Thymus (tissue), 11 donors: ENCODE results near the gene KIF19. TPM values are rescaled to one million over a fixed set of nuclear protein-coding genes. Genes with fewer than 3 reads are reported as not detected.

Source experiments
- DNase-seq, 9 donors: peaks; one replicate each; pipeline ENCODE4 v3.0.0-alpha.2; 2013; ENCODE audit warnings: low spot score in 9 of 9, low read depth in 6 of 9, missing footprints in 1 of 9
- H3K27ac ChIP-seq, 2 donors: one replicate each; pipeline ENCODE4 v1.5.1; 2013; ENCODE audit warnings: control low read depth in 1 of 2, low read depth in 1 of 2, low read length in 1 of 2, mild to moderate bottlenecking in 1 of 2, moderate library complexity in 1 of 2
- H3K27me3 ChIP-seq, 2 donors: one replicate each; pipeline ENCODE4 v1.5.1; 2013; ENCODE audit warnings: low read length in 1 of 2; ENCODE audit not compliant: control insufficient read depth in 2 of 2, insufficient read depth in 1 of 2
- H3K36me3 ChIP-seq, 2 donors: one replicate each; pipeline ENCODE4 v1.5.1; 2013; ENCODE audit warnings: low read length in 1 of 2, mild to moderate bottlenecking in 1 of 2, moderate library complexity in 1 of 2; ENCODE audit not compliant: control insufficient read depth in 2 of 2, insufficient read depth in 2 of 2
- H3K4me1 ChIP-seq, 2 donors: one replicate each; pipeline ENCODE4 v1.5.1; 2013; ENCODE audit warnings: low read length in 2 of 2; ENCODE audit not compliant: control insufficient read depth in 2 of 2, insufficient read depth in 2 of 2
- H3K4me3 ChIP-seq, 2 donors: one replicate each; pipeline ENCODE4 v1.5.1; 2013; ENCODE audit warnings: low read length in 2 of 2, control low read depth in 1 of 2, mild to moderate bottlenecking in 1 of 2
- H3K9me3 ChIP-seq, 2 donors: one replicate each; pipeline ENCODE4 v1.5.1; 2013; ENCODE audit warnings: low read length in 1 of 2, mild to moderate bottlenecking in 1 of 2; ENCODE audit not compliant: control insufficient read depth in 2 of 2, insufficient read depth in 1 of 2
- WGBS: extraction: QIAGEN DNeasy Blood & Tissue Kit; methylation state at CpG from one replicate; pipeline ENCODE4 v1.1.7; 2013; 5-methylcytosine and 5-hydroxymethylcytosine counted together
- polyA plus RNA-seq: library from polyadenylated mRNA; stranded (reverse); fragments of 200-250 nt; gene quantifications from one replicate; pipeline ENCODE4 v1.2.3, GENCODE V29; 2013
- total RNA-seq: library from RNA; stranded (reverse); fragments of 120-200 nt; gene quantifications from one replicate; pipeline ENCODE4 v1.2.4, GENCODE V29; 2013
- donor health status: healthy.

The KIF19 gene
- total and polyA plus RNA-seq, 2 donors, result 4.7 to 5.2 TPM

- H3K36me3 ChIP-seq, result no peaks in the 10 kb centered on the region
- DNase-seq, result no peak
- H3K4me3 ChIP-seq, result no peak overlapping the region
- peaks cover 0 to 16% of the 10 kb centered on the region in 2 donors for H3K9me3 ChIP-seq
- H3K27ac ChIP-seq, result no peak overlapping the region
- WGBS, result 77% methylated on average over 10 of the region's 10 CpGs
- no peaks in the 10 kb centered on the region for H3K27me3 ChIP-seq
- H3K4me1 ChIP-seq, result no peaks in the 10 kb centered on the region
Measured at GRCh38 chr17:74316220-74316619, 9.8 kb upstream of the KIF19 start.

DNA sequence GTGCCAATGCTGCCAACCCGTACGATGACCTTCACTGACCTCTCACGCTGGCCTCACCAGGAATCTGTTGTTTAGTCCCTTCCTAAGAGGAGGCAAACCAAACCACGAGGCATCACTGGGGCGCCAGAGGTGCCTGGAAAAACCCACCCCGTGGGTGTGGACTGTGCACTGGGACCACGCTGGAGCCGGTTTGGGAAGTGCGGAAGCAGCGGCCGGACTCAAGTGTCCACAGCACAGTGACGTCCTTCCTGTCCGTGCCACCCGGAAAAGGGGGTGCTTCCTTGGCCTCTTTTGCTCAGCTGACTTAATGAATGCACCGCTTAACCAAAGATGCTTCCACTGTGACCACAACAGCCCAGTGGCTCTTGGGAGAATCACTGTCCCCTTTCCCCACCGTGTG is 9.0 kb upstream of the KIF19 start:
- no peaks in the 10 kb centered on the region for H3K36me3 ChIP-seq
- WGBS, result 84% methylated on average over 16 of the region's 16 CpGs
- H3K4me1 ChIP-seq, result no peaks in the 10 kb centered on the region
- H3K27me3 ChIP-seq, result peaks cover 0 to 6% of the 10 kb centered on the region in 2 donors
- no peak overlapping the region for H3K4me3 ChIP-seq
- DNase-seq, result no peak
- H3K9me3 ChIP-seq, result peaks cover 0 to 11% of the 10 kb centered on the region in 2 donors
- no peak overlapping the region for H3K27ac ChIP-seq

DNA sequence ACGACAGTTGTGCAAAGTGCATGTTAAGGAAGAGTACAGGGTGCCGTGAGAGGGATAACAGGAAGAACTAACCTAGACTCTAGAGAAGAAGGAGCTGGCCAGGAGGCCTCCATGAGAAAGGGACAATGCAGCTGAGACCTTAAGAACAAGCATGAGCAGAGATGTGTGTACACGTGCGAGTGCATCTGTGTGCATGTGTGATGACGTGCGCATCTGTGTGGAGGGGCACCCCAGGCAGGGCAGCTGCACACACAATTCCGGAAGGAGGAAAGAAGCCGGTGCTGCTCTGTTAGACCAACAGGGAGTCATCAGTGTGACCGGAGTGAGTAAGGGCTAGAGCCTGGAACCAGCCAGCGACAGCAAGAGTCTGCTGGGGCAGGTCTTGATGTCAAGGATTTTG is 7.6 kb upstream of the KIF19 start:
- WGBS, result 94% methylated on average over 10 of the region's 10 CpGs
- no peak for DNase-seq
- no peak overlapping the region for H3K4me3 ChIP-seq
- no peak overlapping the region for H3K27ac ChIP-seq
- H3K4me1 ChIP-seq, result no peaks in the 10 kb centered on the region
- no peaks in the 10 kb centered on the region for H3K36me3 ChIP-seq
- peaks cover 0 to 10% of the 10 kb centered on the region in 2 donors for H3K27me3 ChIP-seq
- no peaks in the 10 kb centered on the region for H3K9me3 ChIP-seq

DNA sequence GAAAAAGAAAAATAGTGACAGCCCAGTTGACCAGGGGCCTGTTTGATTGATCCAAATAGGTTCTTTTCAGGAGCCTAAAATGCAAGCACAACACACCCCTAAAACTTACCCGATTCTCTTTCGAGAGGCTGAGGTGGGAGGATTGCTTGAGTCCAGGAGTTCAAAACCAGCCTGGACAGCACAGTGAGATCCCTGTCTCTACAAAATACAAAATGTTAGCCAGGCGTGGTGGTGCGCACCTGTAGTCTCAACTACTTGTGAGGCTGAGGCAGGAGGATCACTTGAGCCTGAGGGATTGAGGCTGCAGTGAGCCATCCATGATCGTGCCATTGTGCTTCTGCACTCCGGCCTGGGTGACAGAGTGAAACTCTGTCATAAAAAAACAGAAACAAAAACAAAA is 1.5 kb upstream of the KIF19 start:
- no peaks in the 10 kb centered on the region for H3K9me3 ChIP-seq
- H3K27me3 ChIP-seq, result peaks cover 23 to 55% of the 10 kb centered on the region in 2 donors
- H3K27ac ChIP-seq, result no peak overlapping the region
- DNase-seq, result no peak
- WGBS, result 98% methylated on average over 6 of the region's 6 CpGs
- H3K36me3 ChIP-seq, result no peaks in the 10 kb centered on the region
- H3K4me3 ChIP-seq, result no peak overlapping the region
- peaks cover 2 to 4% of the 10 kb centered on the region in 2 donors for H3K4me1 ChIP-seq

DNA sequence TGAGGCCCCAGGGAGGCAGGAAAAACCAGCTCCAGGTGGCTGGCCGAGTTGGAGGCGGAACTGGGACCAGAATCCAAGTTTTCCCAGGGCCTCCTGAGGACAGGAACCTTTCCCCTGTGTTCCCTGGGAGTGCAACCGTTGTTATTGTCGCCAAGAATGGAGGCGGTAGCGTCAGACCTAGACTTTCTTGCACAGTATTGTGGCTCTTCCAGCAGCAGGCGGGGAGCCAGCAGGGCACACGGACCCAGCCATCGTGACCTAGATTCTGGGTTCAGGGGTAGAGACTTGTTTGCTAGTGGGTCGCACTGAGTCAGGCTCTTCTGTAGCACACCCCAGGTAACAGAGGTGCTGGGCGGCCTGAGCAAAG is 667 bp upstream of the KIF19 start:
- no peaks in the 10 kb centered on the region for H3K9me3 ChIP-seq
- H3K4me3 ChIP-seq, result no peak overlapping the region
- H3K27me3 ChIP-seq, result peaks cover 23 to 55% of the 10 kb centered on the region in 2 donors
- no peak overlapping the region for H3K27ac ChIP-seq
- no peak for DNase-seq
- peaks cover 2 to 4% of the 10 kb centered on the region in 2 donors for H3K4me1 ChIP-seq
- no peaks in the 10 kb centered on the region for H3K36me3 ChIP-seq
- 44% methylated on average over 11 of the region's 11 CpGs for WGBS

DNA sequence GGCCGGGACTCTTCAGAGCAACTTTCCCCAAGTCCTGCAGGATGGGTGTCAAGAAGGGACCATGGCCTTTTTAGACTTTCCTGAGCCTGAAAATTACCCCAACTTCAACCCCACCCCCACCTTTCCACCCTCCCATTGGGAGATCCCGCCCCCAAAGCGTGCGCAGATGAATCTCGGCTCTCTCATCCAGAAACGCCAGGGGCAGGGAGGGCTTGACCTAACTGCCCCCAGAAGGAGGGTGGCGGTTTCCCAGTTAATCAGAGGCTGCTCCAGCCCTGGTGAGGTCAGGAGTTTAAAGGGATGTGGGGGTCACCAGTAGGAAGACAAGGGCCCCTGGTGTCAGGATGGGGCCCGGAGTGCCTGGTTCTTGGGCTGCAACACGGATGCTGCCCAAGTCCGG is 480 bp downstream of the KIF19 start:
- Histone ChIP-seq H3K4me1 (peaks cover 2 to 4% of the 10 kb centered on the region in 2 donors), H3K9me3 (no peaks in the 10 kb centered on the region), H3K36me3 (no peaks in the 10 kb centered on the region), H3K27me3 (peaks cover 23 to 55% of the 10 kb centered on the region in 2 donors), H3K4me3 (peak overlapping the region; percentile 3 to 36), H3K27ac (no peak overlapping the region)
- WGBS, result 52% methylated on average over 10 of the region's 10 CpGs
- DNase-seq, result no peak

DNA sequence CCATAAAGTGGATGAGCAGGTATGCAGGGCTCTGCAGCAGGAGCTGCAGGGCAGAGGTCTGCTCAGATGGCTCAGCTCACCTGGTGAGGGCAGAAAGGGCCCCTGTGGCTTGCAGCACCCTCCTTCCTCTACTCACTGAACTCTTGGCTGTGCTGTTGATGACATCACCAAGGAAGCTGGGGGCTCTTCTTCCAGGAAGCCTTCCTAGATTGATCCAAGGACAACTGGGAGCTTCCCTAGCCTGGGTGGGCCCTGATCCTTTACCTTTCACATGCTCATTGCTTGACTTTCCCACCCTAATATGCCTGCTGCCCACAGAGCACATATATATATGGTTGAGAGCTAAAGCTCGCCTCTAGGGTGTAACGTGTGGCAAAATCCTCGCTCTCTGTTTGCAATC is 2.5 kb downstream of the KIF19 start:
- WGBS, result 98% methylated on average over 3 of the region's 3 CpGs
- Histone ChIP-seq H3K9me3 (no peaks in the 10 kb centered on the region), H3K27me3 (peaks cover 23 to 45% of the 10 kb centered on the region in 2 donors), H3K4me3 (no peak overlapping the region), H3K27ac (no peak overlapping the region), H3K4me1 (peaks cover 2 to 18% of the 10 kb centered on the region in 2 donors), H3K36me3 (no peaks in the 10 kb centered on the region)
- no peak for DNase-seq

DNA sequence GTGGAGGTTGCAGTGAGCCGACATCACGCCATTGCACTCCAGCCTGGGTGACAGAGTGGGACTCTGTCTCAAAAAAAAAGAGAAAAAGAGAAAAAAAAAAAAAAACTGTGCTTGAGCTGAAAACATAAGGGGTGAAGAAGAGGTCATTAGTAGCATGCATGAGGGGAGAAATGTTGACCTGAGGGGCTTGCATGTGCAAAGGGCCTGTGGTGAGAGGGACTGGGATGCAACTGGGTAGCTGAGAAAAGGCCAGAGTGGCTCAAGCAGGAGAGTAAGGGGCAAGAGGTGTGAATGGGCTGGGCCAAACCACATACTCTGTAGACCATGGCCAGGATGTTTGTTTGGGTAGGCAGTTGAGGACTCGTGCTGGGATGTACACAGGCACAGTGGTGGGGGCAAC is 3.4 kb downstream of the KIF19 start:
- Histone ChIP-seq H3K9me3 (no peaks in the 10 kb centered on the region), H3K36me3 (no peaks in the 10 kb centered on the region), H3K4me3 (no peak overlapping the region), H3K27me3 (peaks cover 23 to 39% of the 10 kb centered on the region in 2 donors), H3K4me1 (peaks cover 2 to 18% of the 10 kb centered on the region in 2 donors), H3K27ac (no peak overlapping the region)
- DNase-seq, result no peak
- 56% methylated on average over 3 of the region's 3 CpGs for WGBS

GRCh38 chr17:74330446-74330845 is 4.4 kb downstream of the KIF19 start:
- no peak for DNase-seq
- Histone ChIP-seq H3K9me3 (no peaks in the 10 kb centered on the region), H3K4me3 (no peak overlapping the region), H3K27me3 (peaks cover 17 to 29% of the 10 kb centered on the region in 2 donors), H3K36me3 (no peaks in the 10 kb centered on the region), H3K27ac (no peak overlapping the region), H3K4me1 (peaks cover 2 to 18% of the 10 kb centered on the region in 2 donors)
- WGBS, result 96% methylated on average over 8 of the region's 8 CpGs
